Measurements from ENCODE around the gene PTPRM.

PTPRM gene

GRCh38 chr18:7902399-7902839 is 335.3 kb downstream of the PTPRM start:
- no peak for DNase-seq

GRCh38 chr18:7904529-7904928 is 337.4 kb downstream of the PTPRM start:
- DNase-seq, result no peak

GRCh38 chr18:7908681-7909299 is 341.7 kb downstream of the PTPRM start:
- DNase-seq, result no peak

GRCh38 chr18:7914834-7915670 is 347.9 kb downstream of the PTPRM start:
- no peak for DNase-seq

- DNase-seq, result no peak
Measured at GRCh38 chr18:7918701-7919100, 351.6 kb downstream of the PTPRM start.

- no peak for DNase-seq
Measured at GRCh38 chr18:7919565-7919964, 352.4 kb downstream of the PTPRM start.

GRCh38 chr18:7921938-7922587 is 354.9 kb downstream of the PTPRM start:
- no peak for DNase-seq

- DNase-seq, result no peak
Measured at GRCh38 chr18:7923105-7923504, 356.0 kb downstream of the PTPRM start.

- DNase-seq, result no peak
Measured at GRCh38 chr18:7924616-7925015, 357.5 kb downstream of the PTPRM start.

GRCh38 chr18:7926526-7926925 is 359.4 kb downstream of the PTPRM start:
- DNase-seq, result no peak

- no peak for DNase-seq
Measured at GRCh38 chr18:7927119-7927518, 360.0 kb downstream of the PTPRM start.

GRCh38 chr18:7931763-7932162 is 364.6 kb downstream of the PTPRM start:
- DNase-seq, result no peak

GRCh38 chr18:7937268-7937667 is 370.2 kb downstream of the PTPRM start:
- no peak for DNase-seq

GRCh38 chr18:7939521-7939920 is 372.4 kb downstream of the PTPRM start:
- no peak for DNase-seq

GRCh38 chr18:7940379-7940778 is 373.3 kb downstream of the PTPRM start:
- no peak for DNase-seq

- no peak for DNase-seq
Measured at GRCh38 chr18:7940971-7941370, 373.9 kb downstream of the PTPRM start.

- DNase-seq, result no peak
Measured at GRCh38 chr18:7941533-7941932, 374.4 kb downstream of the PTPRM start.

GRCh38 chr18:7945882-7946281 is 378.8 kb downstream of the PTPRM start:
- DNase-seq, result no peak

GRCh38 chr18:7946734-7947377 is 379.7 kb downstream of the PTPRM start:
- DNase-seq, result no peak

GRCh38 chr18:7950380-7951136 is 383.4 kb downstream of the PTPRM start:
- DNase-seq, result no peak

- no peak for DNase-seq
Measured at GRCh38 chr18:7953095-7953958, 386.2 kb downstream of the PTPRM start.

- no peak for DNase-seq
Measured at GRCh38 chr18:7954238-7954637, 387.1 kb downstream of the PTPRM start.

Measured in effector CD8-positive, alpha-beta T cell (primary cell).